GM12878 (cell line): ENCODE data around the gene LRP1B. TPM values are rescaled to one million over a fixed set of nuclear protein-coding genes. Genes with fewer than 3 reads are reported as not detected.

Experiments
- ATAC-seq: fragments of 200-7000 bp; cut with Tn5 transposase; 3 replicates; pipeline ENCODE4 v1.9.1; 2020; ENCODE audit warnings: mild to moderate bottlenecking, moderate library complexity
- BruUV-seq: library from RNA; stranded (reverse); fragments of 400-500 nt; replicated peaks from 2 replicates; lab custom pipeline; 2021; lab: Mats Ljungman, UMichigan
- CTCF ChIA-PET: fragments of 300-600 bp; sonication (Branson Sonifier 250); formaldehyde crosslinking; extraction: SDS; loops from one replicate; lab custom pipeline; 2021; ENCODE audit warnings: inconsistent platforms; lab: Yijun Ruan, JAX
- POLR2A ChIA-PET: fragments of 350-600 bp; formaldehyde crosslinking; extraction: SDS; loops from one replicate; lab custom pipeline; 2021; ENCODE audit warnings: inconsistent platforms; lab: Charles Lee
- RAD21 ChIA-PET: fragments of 300-600 bp; sonication (Branson Sonifier 250); formaldehyde crosslinking; loops from one replicate; lab custom pipeline; 2023; ENCODE audit warnings: antibody characterized with exemption; ENCODE audit not compliant: unreplicated experiment; lab: Charles Lee
- SMC1A ChIA-PET: fragments of 300-600 bp; sonication (Branson Sonifier 250); formaldehyde crosslinking; loops from one replicate; lab custom pipeline; 2023; ENCODE audit not compliant: unreplicated experiment, uncharacterized antibody; lab: Charles Lee
- DNase-seq: peaks from one replicate; pipeline ENCODE4 v3.0.0-alpha.2; 2011; ENCODE audit warnings: low read depth, low spot score
- FAIRE-seq: peaks from 3 replicates; lab custom pipeline; 2011; peaks lifted over from hg19 to GRCh38; lab: Jason Lieb, UNC
- H2AFZ ChIP-seq: 2 replicates; pipeline ENCODE4 v1.6.0; 2011; ENCODE audit warnings: low read depth, low read length, control low read depth; ENCODE audit not compliant: control insufficient read depth
- H3K27ac ChIP-seq: 2 replicates; pipeline ENCODE4 v1.5.1; 2011; ENCODE audit warnings: control low read depth; ENCODE audit not compliant: control insufficient read depth, insufficient read depth
- H3K27me3 ChIP-seq, 2 experiments: replicated peaks in 1 of 2; 2 replicates each; pipeline versions ENCODE4 v1.6.0 to v1.6.1; 2011; ENCODE audit warnings: low read length in 1 of 2; ENCODE audit not compliant: control insufficient read depth in 2 of 2, insufficient read depth in 2 of 2
- H3K36me3 ChIP-seq, 2 experiments: 2 replicates each; pipeline ENCODE4 v1.5.1; 2011; ENCODE audit warnings: low read length in 1 of 2; ENCODE audit not compliant: control insufficient read depth in 2 of 2, insufficient read depth in 2 of 2
- H3K4me1 ChIP-seq: 2 replicates; pipeline ENCODE4 v1.6.1; 2011; ENCODE audit warnings: mild to moderate bottlenecking, low read length, moderate library complexity, mixed read lengths; ENCODE audit not compliant: control insufficient read depth, insufficient read depth
- H3K4me2 ChIP-seq: 2 replicates; pipeline ENCODE4 v1.6.0; 2011; ENCODE audit warnings: control low read depth; ENCODE audit not compliant: control insufficient read depth, insufficient read depth
- H3K4me3 ChIP-seq: fragments of 200-600 bp; sonication (generic); 2 replicates; pipeline ENCODE4 v1.5.1; 2016
- H3K79me2 ChIP-seq: 2 replicates; pipeline ENCODE4 v1.6.0; 2011; ENCODE audit warnings: low read length; ENCODE audit not compliant: control insufficient read depth, insufficient read depth
- H3K9ac ChIP-seq: 2 replicates; pipeline ENCODE4 v1.8.0; 2011; ENCODE audit warnings: low read length, control low read depth, mixed read lengths; ENCODE audit not compliant: control insufficient read depth, insufficient read depth
- H3K9me3 ChIP-seq: replicated peaks from 3 replicates; pipeline ENCODE4 v1.5.1; 2011; ENCODE audit warnings: mild to moderate bottlenecking, low read length; ENCODE audit not compliant: control insufficient read depth, insufficient read depth
- H4K20me1 ChIP-seq: 2 replicates; pipeline ENCODE4 v1.6.0; 2011; ENCODE audit not compliant: control insufficient read depth, insufficient read depth
- CHD2 ChIP-seq: IDR thresholded peaks from 2 replicates; pipeline ENCODE4 v1.6.1; 2011; ENCODE audit warnings: low read depth, low read length, improper control_type of control experiment, borderline replicate concordance
- CREB1 ChIP-seq: IDR thresholded peaks from 2 replicates; pipeline ENCODE4 v1.6.1; 2012; ENCODE audit warnings: low read depth, mild to moderate bottlenecking, inconsistent platforms
- EZH2 ChIP-seq: IDR thresholded peaks from 2 replicates; pipeline ENCODE4 v1.6.1; 2012; ENCODE audit warnings: low read depth, mild to moderate bottlenecking, control low read depth, inconsistent platforms, low read length, borderline replicate concordance; ENCODE audit not compliant: control insufficient read depth
- KLF5 ChIP-seq: fragments of 450-650 bp; IDR thresholded peaks from 2 replicates; pipeline ENCODE4 v1.6.1; 2014; ENCODE audit warnings: mild to moderate bottlenecking; ENCODE audit not compliant: partially characterized antibody
- PML ChIP-seq: IDR thresholded peaks from 2 replicates; pipeline ENCODE4 v1.6.1; 2012; ENCODE audit warnings: low read length, inconsistent platforms
- SREBF1 ChIP-seq: IDR thresholded peaks from 2 replicates; pipeline ENCODE4 v1.6.1; 2012; ENCODE audit warnings: mild to moderate bottlenecking, low read length
- TARDBP ChIP-seq: IDR thresholded peaks from 2 replicates; pipeline ENCODE4 v1.6.1; 2016; ENCODE audit warnings: borderline replicate concordance
- WGBS: methylation state at CpG from one replicate; pipeline ENCODE4 v1.1.6; 2016; ENCODE audit warnings: low lambda C conversion rate; ENCODE audit not compliant: insufficient replicate concordance, insufficient coverage; ENCODE audit errors: missing lambda C conversion rate; 5-methylcytosine and 5-hydroxymethylcytosine counted together
- in situ Hi-C: fragments of 300-500 bp; cut with MboI; formaldehyde crosslinking; loops from 9 replicates; pipeline ENCODE4 v1.14.3; 2018; ENCODE audit warnings: mixed read lengths
- intact Hi-C: fragments of 100-400 bp; cut with micrococcal nuclease; formaldehyde crosslinking; loops from one replicate; pipeline ENCODE4 v1.14.2; 2022; ENCODE audit not compliant: unreplicated experiment
- polyA plus RNA-seq, 11 experiments: library from polyadenylated mRNA; depleted of rRNA in 4 of 11; unstranded in 6 of 11; stranded (reverse) in 5 of 11; fragments of >200 nt; fragmentation: Nextera tagmentation in 4 of 11; fragmentation: Illumina TruSeq in 1 of 11; extraction: Ambion mirVana in 4 of 11; extraction: Trizol in 1 of 11; gene quantifications; 1 replicate in 1 of 11; 2 replicates in 10 of 11; pipeline versions ENCODE4 v1.2.1 to v1.2.3, GENCODE V29; 2011 to 2016; ENCODE audit warnings: inconsistent platforms in 2 of 11, missing spikeins in 2 of 11, low read depth in 1 of 11
- total RNA-seq, 4 experiments: library from RNA; depleted of rRNA in 3 of 4; stranded (reverse); fragments of >200 nt in 3 of 4; fragmentation: Illumina TruSeq in 1 of 4; extraction: Trizol in 1 of 4; gene quantifications; 2 replicates each; pipeline versions ENCODE4 v1.2.1 to v1.2.3, GENCODE V29; 2013 to 2021
- TF ChIP-seq, protein P1 (sequence below): fragments of 450-650 bp; IDR thresholded peaks from 2 replicates; pipeline ENCODE4 v1.6.1; 2017; ENCODE audit warnings: antibody characterized with exemption, mild to moderate bottlenecking, moderate library complexity

Gene LRP1B
- total and polyA plus RNA-seq, 10 of the 15 experiments (the other 5 are each of a cell fraction or from before 2014, with no cell fraction given): under 0.01 to 0.06 (median 0.03) TPM; not detected in 5

DNA sequence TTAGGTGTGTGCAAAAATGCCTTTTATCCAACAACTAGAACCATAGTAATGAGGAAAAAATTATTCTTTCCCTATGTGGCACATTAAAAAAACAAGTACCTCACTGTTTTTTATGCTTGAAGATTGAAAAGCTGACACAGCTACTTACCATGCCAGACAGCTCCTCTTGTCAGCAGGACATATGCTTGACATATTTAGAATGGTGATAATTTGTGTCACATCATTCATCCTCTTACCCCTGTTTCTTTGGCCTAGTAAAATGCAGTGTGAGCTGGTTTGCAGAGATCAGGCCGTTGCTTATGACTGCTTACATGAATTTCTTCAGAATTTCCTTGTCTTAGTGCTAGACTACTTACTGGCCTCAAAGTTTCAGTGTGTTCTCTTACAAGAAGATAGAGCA lies 869.9 kb downstream of the LRP1B start:
- Histone ChIP-seq H2AFZ (no peak overlapping the region), H3K4me2 (no peak overlapping the region), H3K27me3 (no peaks in the 10 kb centered on the region), H3K36me3 (no peaks in the 10 kb centered on the region), H3K4me3 (no peak overlapping the region), H4K20me1 (no peaks in the 10 kb centered on the region), H3K79me2 (no peaks in the 10 kb centered on the region), H3K9ac (no peak overlapping the region), H3K4me1 (no peaks in the 10 kb centered on the region), H3K9me3 (no peaks in the 10 kb centered on the region), H3K27ac (no peak overlapping the region)
- POLR2A ChIA-PET: no interaction called here
- WGBS: 0% methylated on average over 1 of the region's 1 CpG
- RAD21 ChIA-PET: no interaction called here
- CTCF ChIA-PET: no interaction called here
- in situ Hi-C loops: no loop called here
- no TSS peak for BruUV-seq
- TF ChIP-seq, protein P1, sequence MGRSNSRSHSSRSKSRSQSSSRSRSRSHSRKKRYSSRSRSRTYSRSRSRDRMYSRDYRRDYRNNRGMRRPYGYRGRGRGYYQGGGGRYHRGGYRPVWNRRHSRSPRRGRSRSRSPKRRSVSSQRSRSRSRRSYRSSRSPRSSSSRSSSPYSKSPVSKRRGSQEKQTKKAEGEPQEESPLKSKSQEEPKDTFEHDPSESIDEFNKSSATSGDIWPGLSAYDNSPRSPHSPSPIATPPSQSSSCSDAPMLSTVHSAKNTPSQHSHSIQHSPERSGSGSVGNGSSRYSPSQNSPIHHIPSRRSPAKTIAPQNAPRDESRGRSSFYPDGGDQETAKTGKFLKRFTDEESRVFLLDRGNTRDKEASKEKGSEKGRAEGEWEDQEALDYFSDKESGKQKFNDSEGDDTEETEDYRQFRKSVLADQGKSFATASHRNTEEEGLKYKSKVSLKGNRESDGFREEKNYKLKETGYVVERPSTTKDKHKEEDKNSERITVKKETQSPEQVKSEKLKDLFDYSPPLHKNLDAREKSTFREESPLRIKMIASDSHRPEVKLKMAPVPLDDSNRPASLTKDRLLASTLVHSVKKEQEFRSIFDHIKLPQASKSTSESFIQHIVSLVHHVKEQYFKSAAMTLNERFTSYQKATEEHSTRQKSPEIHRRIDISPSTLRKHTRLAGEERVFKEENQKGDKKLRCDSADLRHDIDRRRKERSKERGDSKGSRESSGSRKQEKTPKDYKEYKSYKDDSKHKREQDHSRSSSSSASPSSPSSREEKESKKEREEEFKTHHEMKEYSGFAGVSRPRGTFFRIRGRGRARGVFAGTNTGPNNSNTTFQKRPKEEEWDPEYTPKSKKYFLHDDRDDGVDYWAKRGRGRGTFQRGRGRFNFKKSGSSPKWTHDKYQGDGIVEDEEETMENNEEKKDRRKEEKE: no peak
- TF ChIP-seq CHD2 (no peak), SREBF1 (no peak)
- FAIRE-seq: no peak
- DNase-seq: no peak
- intact Hi-C loops: no loop called here
- SMC1A ChIA-PET: interaction anchor here (0.8 to 0.9 kb wide), 2 partner anchors 8 to 765 kb away, joined by 3 read pairs; no protein-coding TSS in a partner anchor
- no peak for ATAC-seq

DNA sequence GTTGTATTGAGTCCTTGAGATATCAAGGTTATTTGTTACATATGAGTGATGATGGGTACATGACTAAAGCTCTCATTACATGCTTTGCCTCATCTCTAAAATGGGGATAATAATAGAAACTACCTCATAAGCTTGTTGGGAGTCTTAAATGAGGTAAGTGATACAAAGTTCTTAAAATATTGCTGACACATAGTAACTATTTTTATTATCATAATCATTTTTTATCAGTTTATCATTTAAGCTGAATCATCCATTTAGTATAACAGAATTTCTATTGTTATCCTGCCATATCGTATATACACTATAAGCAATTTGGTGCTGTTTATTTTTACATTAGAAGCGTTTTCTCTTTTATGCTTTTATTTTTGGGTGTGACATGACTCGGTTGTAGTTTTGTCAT lies 871.1 kb downstream of the LRP1B start:
- TF ChIP-seq PML: no peak
- TF ChIP-seq EZH2: no peak
- no peak for TF ChIP-seq TARDBP
- no peak for TF ChIP-seq CREB1
- TF ChIP-seq KLF5: no peak
- intact Hi-C loops: no loop called here
- SMC1A ChIA-PET: no interaction called here

More for the DNA sequence above, 871.1 kb downstream of the LRP1B start:
- in situ Hi-C loops: no loop called here
- no peak overlapping the region for H3K27ac ChIP-seq
- H3K9me3 ChIP-seq: no peaks in the 10 kb centered on the region
- H3K4me3 ChIP-seq: no peak overlapping the region
- H3K4me2 ChIP-seq: no peak overlapping the region
- ChIA-PET RAD21 (no interaction called here), POLR2A (no interaction called here), CTCF (no interaction called here)
- H3K4me1 ChIP-seq: no peaks in the 10 kb centered on the region
- no peak for DNase-seq
- H3K27me3 ChIP-seq: no peaks in the 10 kb centered on the region
- no peaks in the 10 kb centered on the region for H3K36me3 ChIP-seq
- ATAC-seq: no peak
- H3K79me2 ChIP-seq: no peaks in the 10 kb centered on the region
- no peak overlapping the region for H3K9ac ChIP-seq
- 13% methylated on average over 3 of the region's 3 CpGs for WGBS
- no peak overlapping the region for H2AFZ ChIP-seq
- FAIRE-seq: no peak
- no peaks in the 10 kb centered on the region for H4K20me1 ChIP-seq
- BruUV-seq: no TSS peak
